ENCODE data around the gene EIF4G3. TPM values are rescaled to one million over a fixed set of nuclear protein-coding genes. Genes with fewer than 3 reads are reported as not detected.

The EIF4G3 gene
- total RNA-seq, 1 experiment from 2014 or later, result 55.4 TPM

- POLR2A ChIA-PET, result no interaction called here
- no TSS peak for BruUV-seq (replicated peaks)
- TF ChIP-seq CTCF (IDR thresholded peaks at IDR 0.05; ENCODE audit: insufficient read depth in 1 of 2, low read depth in 1 of 2, low read length in 1 of 2, severe bottlenecking in 1 of 2, unreplicated experiment in 1 of 2), result no peak
Measured at GRCh38 chr1:21165646-21166045, 11.1 kb downstream of the EIF4G3 start.

GRCh38 chr1:21165076-21165475 is 11.6 kb downstream of the EIF4G3 start:
- DNase-seq, result no peak
- Histone ChIP-seq H3K4me1 (no peaks in the 10 kb centered on the region), H3K4me3 (ENCODE audit: low read depth, low read length) (no peak overlapping the region), H3K36me3 (ENCODE audit: control insufficient read depth, insufficient read depth, low read length) (no peaks in the 10 kb centered on the region), H3K9me3 (no peaks in the 10 kb centered on the region), H3K27me3 (replicated peaks; ENCODE audit: control insufficient read depth, insufficient read depth, low read length) (no peaks in the 10 kb centered on the region)
- peaks cover 7% of the 10 kb centered on the region for H3K4me1 Mint-ChIP-seq (ENCODE audit: low read depth, unreplicated experiment)
- TF ChIP-seq CTCF (IDR thresholded peaks at IDR 0.05; ENCODE audit: insufficient read depth in 1 of 2, low read depth in 1 of 2, low read length in 1 of 2, severe bottlenecking in 1 of 2, unreplicated experiment in 1 of 2), result no peak
- ChIA-PET POLR2A (no interaction called here), CTCF (no interaction called here)
- peaks cover 50% of the 10 kb centered on the region for H3K36me3 Mint-ChIP-seq (ENCODE audit: insufficient read depth, unreplicated experiment)
- intact Hi-C loops (cut with micrococcal nuclease; ENCODE audit: unreplicated experiment), result no loop called here
- no peak overlapping the region for H3K4me3 Mint-ChIP-seq (ENCODE audit: unreplicated experiment)
- no peak overlapping the region for H3K27ac Mint-ChIP-seq (ENCODE audit: unreplicated experiment)
- BruUV-seq (replicated peaks), result no TSS peak
- no peaks in the 10 kb centered on the region for H3K27me3 Mint-ChIP-seq (ENCODE audit: insufficient read depth, unreplicated experiment)
- peaks cover 9% of the 10 kb centered on the region for H3K9me3 Mint-ChIP-seq (ENCODE audit: unreplicated experiment)

More at GRCh38 chr1:21165646-21166045, 11.1 kb downstream of the EIF4G3 start:
- Histone ChIP-seq H3K4me3 (ENCODE audit: low read depth, low read length) (no peak overlapping the region), H3K27me3 (replicated peaks; ENCODE audit: control insufficient read depth, insufficient read depth, low read length) (no peaks in the 10 kb centered on the region), H3K36me3 (ENCODE audit: control insufficient read depth, insufficient read depth, low read length) (no peaks in the 10 kb centered on the region), H3K9me3 (no peaks in the 10 kb centered on the region), H3K4me1 (no peaks in the 10 kb centered on the region)
- DNase-seq, result no peak
- H3K4me3 Mint-ChIP-seq (ENCODE audit: unreplicated experiment), result no peak overlapping the region
- H3K9me3 Mint-ChIP-seq (ENCODE audit: unreplicated experiment), result peaks cover 9% of the 10 kb centered on the region
- H3K36me3 Mint-ChIP-seq (ENCODE audit: insufficient read depth, unreplicated experiment), result peaks cover 52% of the 10 kb centered on the region
- no peak overlapping the region for H3K27ac Mint-ChIP-seq (ENCODE audit: unreplicated experiment)
- H3K4me1 Mint-ChIP-seq (ENCODE audit: low read depth, unreplicated experiment), result peaks cover 2% of the 10 kb centered on the region
- CTCF ChIA-PET, result no interaction called here
- intact Hi-C loops (cut with micrococcal nuclease; ENCODE audit: unreplicated experiment), result no loop called here
- no peaks in the 10 kb centered on the region for H3K27me3 Mint-ChIP-seq (ENCODE audit: insufficient read depth, unreplicated experiment)

GRCh38 chr1:21164266-21164665 is 12.4 kb downstream of the EIF4G3 start:
- no peak overlapping the region for H3K4me3 ChIP-seq (ENCODE audit: low read depth, low read length)
- H3K27me3 Mint-ChIP-seq (ENCODE audit: insufficient read depth, unreplicated experiment), result no peaks in the 10 kb centered on the region
- no TSS peak for BruUV-seq (replicated peaks)
- intact Hi-C loops (cut with micrococcal nuclease; ENCODE audit: unreplicated experiment), result no loop called here
- peaks cover 9% of the 10 kb centered on the region for H3K9me3 Mint-ChIP-seq (ENCODE audit: unreplicated experiment)
- H3K27ac Mint-ChIP-seq (ENCODE audit: unreplicated experiment), result no peak overlapping the region
- TF ChIP-seq CTCF (IDR thresholded peaks at IDR 0.05; ENCODE audit: insufficient read depth in 1 of 2, low read depth in 1 of 2, low read length in 1 of 2, severe bottlenecking in 1 of 2, unreplicated experiment in 1 of 2), result no peak
- ChIA-PET POLR2A (no interaction called here), CTCF (no interaction called here)
- DNase-seq, result no peak
- no peaks in the 10 kb centered on the region for H3K36me3 ChIP-seq (ENCODE audit: control insufficient read depth, insufficient read depth, low read length)
- H3K4me3 Mint-ChIP-seq (ENCODE audit: unreplicated experiment), result no peak overlapping the region
- H3K4me1 Mint-ChIP-seq (ENCODE audit: low read depth, unreplicated experiment), result peaks cover 8% of the 10 kb centered on the region
- H3K4me1 ChIP-seq, result no peaks in the 10 kb centered on the region
- peaks cover 57% of the 10 kb centered on the region for H3K36me3 Mint-ChIP-seq (ENCODE audit: insufficient read depth, unreplicated experiment)
- no peaks in the 10 kb centered on the region for H3K27me3 ChIP-seq (replicated peaks; ENCODE audit: control insufficient read depth, insufficient read depth, low read length)
- H3K9me3 ChIP-seq, result no peaks in the 10 kb centered on the region
